Activated effector memory CD4-positive, alpha-beta T cell treated with Interleukin-2 at 50 U/mL for 16 hours (primary cell): Measurements from ENCODE around the gene PLCB4.

Experiments
- DNase-seq: peaks from one replicate; pipeline ENCODE4 v3.0.0-alpha.2; 2020

PLCB4 gene

DNA sequence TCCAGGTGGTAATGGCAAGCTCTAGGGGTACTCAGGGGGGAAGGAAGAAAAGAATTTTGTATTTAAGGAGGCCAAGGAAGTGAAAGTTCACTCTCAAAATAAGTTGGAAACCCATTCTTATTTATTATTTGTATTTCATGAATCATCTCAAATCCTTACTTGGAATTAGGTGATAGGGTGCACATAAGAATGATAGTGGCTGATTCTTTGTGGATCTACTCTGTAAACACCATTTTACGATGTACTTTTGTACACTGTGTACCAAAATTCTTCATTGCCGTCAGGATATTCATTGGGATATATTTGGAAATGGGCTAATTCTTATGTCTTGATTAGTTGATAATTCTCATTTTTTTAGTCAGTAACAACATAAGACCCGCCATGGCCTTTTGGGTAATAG, 266.0 kb downstream of the PLCB4 start:
- DNase-seq, result no peak

DNA sequence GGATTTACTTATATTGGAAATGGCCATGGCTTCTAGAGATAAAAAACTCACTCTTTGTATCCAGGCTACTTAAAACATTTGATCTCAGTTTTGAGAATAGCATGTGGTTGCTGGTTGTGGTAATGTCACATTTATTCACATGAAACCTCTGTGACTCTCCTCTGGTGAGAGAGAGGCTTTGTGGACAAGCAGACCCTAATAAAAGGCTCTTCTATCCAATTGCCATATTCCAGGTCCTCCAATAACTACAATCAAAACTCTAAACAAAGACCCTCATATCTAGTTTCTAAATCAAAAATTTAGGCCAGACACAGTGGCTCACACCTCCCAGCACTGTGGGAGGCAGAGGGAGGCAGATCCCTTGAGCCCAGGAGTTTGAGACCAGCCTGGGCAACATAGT, 269.2 kb downstream of the PLCB4 start:
- no peak for DNase-seq

DNA sequence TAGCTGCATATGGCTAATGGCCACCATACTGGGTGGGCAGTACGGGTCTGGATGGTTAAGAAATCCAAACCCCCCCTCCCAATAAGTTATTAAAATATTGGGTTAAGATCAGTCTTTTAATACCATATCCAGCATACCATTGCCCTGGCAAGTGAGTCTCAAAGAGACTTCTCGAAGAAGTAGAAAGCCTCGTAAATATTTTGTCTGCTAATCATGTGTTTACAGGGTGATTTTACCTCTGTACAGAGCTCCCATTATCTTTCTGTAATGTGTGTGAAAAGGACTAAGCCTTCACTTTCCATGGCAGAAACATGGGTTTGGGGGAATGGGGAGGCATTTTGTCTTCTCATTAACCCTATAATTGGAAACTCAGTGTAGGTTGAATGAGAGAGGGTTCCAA, 270.8 kb downstream of the PLCB4 start:
- no peak for DNase-seq

DNA sequence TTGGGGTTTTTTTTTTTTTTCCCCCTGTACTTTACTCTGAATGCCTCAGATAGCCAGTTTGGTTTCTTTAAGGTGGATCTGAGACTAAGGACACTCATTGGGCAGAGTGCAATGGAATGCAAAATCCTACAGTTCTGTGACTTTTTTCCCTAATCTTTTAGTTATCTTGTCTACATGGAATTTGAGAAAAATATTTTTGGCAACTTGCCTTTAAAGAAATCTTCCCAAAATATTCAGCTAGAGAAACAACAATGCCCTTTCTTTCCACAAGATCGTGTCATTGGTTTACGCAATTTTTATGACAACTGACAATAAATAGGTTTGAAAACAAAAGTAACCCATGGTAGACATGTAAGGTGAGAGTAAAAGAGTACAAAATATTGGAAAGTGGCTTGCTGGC, 273.8 kb downstream of the PLCB4 start:
- DNase-seq, result no peak

DNA sequence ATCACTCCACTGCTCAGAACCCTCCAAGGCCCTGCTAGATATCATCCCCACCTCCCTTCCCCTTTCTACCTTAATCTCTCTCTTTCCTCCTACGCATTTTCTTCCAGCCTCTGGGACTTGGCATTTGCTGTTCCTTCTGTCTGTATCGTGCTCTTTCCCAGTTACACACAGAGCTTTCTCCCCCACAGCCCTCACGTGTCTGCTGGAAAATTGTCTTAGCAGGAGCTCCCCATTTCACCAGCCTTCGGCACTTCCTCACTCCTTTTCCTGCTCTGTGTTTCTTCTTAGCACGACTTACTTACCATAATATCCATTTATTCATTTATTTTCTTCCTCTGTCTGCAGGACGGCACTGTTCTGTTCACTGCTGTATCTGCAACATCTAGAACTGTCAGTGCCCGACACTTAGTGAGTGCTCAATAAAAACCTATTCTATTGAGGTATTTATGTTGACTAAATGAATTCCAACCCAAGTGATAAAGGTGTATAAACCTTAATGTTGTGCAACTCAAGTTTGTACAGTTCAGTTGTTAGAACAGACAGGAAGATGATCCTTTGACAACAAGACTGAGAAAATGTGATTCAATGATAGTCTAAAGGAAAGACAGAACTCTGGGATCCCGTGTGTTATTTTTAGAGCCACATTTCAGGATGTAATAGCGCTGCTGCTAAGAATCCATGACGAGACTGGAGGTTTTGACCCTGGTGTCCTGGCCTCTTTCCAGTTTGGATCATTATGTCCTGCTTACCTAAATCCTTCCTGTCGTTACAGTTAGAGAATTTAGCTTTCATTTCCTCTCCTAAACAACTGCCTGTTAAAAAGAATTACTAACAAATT, 275.4 kb downstream of the PLCB4 start:
- no peak for DNase-seq

DNA sequence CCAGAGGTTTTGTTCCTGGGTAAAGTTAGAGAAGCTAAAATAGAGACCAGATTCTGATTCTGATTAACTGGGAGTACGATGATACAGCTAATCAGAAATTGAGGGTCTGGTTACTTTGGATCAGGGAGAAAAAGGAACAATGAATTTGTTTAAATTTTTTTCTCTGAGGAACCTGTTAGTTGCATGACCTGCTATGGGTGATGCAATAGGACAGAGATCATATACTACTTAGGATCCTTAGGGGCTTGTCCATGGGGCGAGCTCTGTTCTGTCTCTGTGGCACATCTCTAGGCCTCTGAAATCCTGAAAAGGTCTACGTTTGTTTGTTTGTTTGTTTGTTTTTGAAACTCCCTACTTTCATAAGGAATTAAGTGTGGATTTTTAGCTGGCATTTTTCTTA, 279.4 kb downstream of the PLCB4 start:
- no peak for DNase-seq

DNA sequence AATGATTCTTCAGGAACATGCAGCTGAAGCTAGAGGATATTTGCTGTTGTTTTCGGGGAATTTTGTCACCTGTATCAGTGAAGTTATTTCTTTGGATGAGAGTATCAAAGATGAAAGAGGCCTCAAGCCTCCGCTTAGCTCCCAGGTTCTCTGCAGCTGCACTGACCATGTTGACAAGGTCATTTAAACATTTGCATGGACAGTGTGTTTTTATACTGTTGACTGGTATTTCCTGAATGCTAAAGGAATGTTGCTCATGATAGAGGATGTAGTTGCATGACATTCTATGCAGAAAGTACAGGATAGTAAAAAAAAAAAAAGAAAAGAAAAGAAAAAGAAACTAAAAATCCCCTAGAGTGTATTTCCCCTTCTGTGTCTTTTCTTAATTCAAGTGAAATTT, 279.9 kb downstream of the PLCB4 start:
- DNase-seq, result no peak

DNA sequence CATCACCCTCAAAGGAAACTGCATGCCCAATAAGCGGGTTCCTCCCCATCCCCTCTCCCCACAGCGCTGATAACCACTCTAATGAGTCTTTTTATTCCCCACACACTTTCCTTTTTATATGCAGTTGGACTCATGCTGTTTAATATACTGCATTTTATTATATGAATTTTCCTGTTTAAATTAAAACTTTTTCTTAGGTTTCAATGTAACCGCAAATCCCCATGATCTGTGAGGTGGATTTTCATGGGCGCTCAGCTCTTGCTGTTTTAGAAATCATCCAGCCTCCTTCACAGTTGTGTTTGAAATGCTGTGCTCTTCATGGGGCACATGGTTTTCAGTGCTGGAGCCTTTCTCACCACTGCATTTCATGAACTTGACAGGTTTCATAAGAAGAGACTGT, 280.4 kb downstream of the PLCB4 start:
- DNase-seq, result no peak

DNA sequence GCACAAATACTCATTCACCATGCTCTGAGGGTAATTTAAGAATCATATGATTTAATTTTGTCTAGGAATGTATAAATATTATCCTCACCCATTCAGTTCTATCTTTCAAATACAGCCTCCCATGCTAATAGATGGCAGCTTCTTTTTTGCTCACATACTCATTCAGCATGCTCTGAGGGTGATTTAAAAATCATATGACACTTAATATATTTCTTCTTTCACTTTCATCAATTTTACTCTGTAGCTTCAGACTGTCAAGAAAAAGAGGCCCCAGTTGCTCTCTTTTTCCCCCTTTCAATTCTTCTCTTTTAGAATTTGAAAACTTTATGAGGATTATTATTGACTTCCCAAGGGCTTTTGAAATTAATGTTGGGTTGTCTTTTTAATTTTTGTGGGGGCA, 283.9 kb downstream of the PLCB4 start:
- no peak for DNase-seq

DNA sequence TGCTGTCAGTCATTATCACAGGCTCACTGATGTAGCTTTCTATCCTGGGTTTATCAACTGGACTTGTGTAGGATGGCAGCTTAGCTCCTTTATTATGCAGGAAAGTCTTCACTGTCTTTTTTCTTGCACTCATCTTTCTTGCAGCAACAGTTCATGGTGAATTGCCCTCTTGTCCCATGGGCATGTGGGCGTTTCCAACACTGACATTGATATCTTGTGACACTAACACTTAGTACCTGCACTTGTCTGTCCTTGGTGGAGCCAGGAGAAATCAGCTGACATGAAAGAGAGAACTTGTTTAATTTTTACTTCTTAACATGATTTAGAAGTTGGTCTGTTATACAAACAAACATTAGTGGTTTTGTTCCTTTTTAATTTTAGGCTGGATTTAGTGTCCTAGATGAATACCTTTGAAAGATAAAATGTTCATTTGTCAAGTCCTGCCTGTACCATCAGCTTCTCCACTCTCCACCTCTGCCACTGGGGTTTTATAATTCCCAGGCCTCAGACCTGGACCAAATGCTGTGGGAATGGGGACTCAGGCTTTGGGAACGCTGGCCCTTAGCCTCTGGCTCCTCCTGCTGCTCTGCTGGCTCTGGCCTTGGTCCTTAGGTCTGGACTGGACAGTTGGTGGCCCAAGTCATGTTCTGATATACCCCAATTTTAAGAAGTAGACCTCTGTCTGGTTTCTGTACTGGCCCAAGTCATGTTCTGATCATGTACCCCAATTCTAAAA, 284.5 kb downstream of the PLCB4 start:
- no peak for DNase-seq

DNA sequence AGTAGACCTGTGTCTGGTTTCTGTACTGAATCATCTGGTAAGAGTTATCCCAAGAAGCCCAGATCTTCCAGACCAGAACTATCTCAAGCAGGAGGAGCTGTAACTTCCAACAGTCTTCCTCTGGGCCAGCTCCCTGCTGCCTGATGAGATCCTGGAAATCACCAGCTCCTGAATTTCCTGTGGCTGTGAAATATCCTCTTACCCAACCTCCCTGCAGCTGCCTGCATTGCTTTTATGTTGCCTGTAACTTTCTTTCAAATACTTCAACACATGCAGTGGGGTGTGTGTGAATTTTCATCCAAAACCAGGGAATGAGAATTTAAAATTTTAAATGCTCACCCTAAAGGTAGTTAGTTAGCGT, 285.0 kb downstream of the PLCB4 start:
- DNase-seq, result no peak

DNA sequence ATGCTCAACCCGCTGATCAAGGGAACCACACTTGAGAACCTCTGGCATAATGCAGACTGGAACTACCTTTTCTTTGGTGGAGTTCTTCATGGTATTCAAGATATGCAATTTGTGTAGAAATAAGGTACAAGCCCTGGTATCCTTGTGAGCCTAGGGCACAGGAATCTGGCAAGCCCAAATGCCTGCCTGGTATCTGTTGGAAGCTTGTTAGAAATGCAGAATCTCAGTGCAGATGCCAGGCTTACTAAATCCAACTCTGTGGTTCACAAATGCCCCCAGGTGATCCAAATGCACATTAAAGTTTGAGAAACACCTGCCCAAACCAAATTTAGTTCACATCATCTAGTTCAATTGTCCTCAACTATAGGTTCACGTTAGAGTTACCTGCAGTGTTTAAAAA, 285.7 kb downstream of the PLCB4 start:
- no peak for DNase-seq

DNA sequence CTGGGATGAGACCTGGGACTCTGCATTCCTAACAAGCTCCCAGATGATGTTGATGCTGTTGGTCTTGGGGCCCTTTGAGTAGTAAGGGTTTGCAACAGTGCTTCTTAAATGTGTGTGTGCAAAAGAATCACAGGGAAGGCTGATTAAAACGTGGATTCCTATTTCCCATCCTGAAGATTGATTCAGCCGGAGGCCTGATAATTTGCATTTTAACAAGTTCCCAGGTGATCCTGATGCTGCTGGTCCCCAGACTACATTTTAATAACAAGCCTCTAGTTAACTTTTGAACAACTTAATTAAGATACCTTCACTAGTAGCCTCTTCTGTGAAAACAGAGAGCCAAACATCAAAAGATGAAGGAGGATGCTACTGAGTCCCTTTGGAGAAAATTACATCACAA, 289.1 kb downstream of the PLCB4 start:
- no peak for DNase-seq

DNA sequence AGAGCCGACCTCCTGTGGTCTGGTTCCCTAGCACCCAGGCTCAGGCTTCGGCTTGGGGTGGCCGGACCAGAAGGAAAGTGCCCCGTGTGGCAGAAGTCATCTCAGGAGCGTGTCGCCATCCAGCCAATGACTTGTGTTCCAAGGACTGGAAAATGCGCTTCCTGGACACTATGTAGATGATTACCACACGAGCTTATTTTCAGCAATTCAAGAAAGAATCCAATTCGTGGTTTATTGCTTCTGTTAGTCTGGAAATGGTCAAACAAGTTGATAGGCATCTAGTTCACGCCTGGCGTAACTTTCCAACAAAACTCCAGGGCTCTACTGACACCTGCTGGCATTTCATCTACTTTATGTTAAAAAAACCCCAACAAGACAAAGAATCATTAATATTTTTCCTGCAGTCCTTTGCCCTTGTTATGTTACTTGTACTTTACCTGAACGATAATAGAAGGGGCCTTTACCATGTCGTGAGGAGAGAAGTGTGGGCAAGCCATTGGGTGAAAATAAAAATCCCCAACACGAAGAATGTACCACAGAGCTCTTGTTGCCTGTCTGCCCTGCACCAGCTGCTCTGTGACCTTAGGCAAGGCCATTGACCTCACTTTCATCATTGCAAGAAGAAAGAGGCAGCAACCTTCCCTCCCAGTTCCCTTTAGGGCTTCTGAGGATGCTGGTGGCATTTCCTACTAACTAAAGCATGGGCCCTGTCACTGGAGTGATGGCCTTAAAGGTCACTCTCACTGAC, 290.8 kb downstream of the PLCB4 start:
- DNase-seq, result no peak

DNA sequence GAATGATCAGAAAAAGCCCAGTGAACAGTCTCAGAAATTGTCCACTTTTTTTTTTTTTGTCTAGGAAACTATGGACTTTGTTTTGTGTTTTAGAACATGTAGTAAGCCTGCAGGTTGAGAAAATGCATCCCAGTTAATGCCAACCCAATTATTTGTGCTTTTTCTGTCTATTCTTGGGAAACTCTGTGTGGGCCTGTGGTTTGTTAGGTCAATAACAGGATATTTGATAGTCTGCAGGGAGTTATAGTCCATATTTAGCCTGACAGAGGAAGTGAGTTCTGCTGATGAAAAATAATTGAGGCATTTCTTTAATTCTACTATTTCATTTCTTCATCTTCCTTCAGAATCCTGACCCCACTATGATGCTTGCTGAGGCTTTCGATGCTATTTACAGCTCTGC, 291.5 kb downstream of the PLCB4 start:
- DNase-seq, result no peak

DNA sequence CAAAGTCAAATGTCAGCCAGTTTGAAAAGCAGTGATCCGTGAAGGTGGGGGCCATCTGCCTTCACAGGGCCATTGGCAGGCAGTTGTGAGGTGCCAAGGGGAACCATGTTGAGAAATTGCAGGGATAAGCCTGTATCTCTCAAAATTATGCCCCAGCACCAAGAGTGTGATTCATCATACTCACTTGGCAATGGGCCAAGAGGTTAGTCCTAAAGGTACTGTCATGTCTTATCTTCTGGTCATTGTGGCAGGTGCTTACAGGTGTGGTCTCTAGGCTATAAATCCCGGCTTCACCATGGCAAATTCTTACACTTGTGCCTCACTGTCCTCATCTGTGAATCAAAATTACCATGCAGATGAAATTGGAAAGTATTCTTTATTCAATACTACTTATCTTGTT, 294.8 kb downstream of the PLCB4 start:
- DNase-seq, result no peak

DNA sequence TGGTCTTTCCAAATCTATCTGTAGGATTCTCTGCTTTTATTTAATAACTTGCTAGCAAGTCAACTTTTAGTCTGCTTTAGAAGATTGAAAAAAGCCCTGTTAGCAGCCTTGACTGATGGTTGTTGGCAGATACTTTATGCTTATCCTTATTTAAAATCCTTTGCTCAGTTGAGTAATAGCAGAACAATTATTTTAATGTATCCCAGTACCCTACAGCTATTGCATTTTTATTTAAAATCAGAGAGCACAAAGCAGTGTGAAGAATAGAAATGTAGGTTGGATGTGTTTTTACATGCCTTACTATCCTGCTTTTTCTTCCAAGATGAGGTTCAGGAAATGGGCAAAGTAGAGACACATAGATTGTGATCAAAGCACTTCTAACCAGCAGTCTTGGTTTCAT, 298.4 kb downstream of the PLCB4 start:
- DNase-seq, result no peak

DNA sequence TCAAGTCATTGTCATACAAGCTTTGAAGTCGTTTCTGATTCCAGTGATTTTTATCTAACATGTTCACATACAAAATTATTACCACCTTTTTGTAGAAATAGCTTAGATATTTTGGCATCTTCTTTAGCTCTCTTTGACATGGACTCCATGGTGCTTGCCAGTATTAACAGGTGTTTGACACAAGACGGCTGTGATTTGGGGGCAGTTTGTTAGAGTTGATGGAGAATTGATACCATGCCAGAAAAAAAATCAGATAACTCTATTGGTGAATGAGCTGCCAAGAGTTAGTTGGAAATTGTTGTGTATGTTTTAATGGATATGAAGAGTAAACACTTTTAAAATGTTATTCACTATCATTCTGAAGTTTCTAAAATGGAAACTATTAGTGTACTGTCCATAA, 298.9 kb downstream of the PLCB4 start:
- DNase-seq, result no peak

DNA sequence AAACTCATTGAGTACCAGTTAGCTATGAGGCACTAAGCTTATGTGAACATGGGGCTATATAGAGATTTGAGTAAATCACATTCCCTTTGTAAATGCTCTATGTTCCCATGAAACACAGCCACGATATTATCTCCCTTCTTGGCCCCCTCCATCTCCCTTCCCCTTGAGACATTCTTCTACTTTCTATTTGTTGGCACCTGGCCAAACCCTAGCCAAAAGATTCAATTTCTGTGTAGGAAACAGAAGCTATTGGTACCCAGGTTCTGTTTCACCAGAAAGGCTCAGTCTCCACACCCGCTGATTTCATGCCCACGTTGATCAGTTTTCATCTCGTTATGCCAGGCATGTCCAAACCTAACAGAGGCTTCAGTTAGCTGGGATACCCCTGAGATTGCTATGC, 300.0 kb downstream of the PLCB4 start:
- DNase-seq, result no peak

DNA sequence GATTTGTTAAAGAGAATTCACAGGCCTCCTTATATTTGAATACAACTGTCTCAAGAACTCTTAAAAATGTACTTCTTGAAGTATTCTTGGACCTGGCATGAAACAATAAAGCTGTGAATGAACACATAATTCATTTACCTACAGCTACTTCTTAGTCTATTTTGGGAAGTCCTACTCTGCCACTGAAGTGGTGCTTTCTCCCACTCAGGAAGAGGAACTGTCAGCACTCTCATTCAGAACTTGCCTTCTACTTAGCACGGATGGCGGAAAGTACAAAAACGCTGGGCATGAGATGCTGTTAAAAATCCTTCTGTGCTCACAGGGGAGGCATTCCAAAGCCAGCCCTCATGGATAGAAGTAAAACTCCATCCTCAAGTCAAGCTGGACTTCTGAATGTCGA, 300.7 kb downstream of the PLCB4 start:
- DNase-seq, result no peak

DNA sequence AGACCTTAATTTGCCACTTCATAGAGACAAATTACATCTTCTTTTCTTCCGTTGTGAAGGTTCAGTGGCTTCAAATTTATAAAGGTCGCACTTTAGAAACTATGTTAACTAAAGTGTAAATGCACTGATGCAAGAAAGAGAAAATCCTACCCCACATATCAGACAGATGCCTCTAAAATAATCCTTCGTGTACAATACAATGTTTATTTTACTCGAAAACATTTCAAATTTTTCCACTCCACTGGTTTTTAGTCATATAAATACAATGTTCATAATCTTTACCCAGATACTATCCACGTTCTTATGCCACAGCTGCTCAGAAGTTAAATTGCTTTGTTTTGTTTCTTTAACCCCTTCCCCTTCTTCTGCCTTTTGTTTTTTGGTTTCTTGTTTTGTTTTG, 305.2 kb downstream of the PLCB4 start:
- DNase-seq, result no peak

DNA sequence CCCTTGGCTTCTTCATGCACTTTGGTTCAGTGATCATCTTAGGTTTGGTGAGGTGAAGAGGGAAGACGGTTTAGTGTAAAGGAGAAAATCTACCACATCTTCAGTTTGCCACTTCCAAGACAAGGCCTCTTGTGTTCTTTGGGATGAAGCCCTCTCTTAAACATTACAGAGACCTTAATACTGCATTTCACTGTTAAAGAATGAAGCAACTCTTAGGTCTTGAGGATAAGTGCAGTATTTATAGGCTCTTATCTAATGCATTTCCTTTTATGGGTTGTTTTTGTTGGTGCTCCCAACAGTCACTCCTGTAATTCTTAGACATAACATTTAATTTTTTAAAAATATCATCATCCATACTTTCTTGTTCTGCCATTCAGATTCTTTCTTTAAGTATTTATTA, 305.6 kb downstream of the PLCB4 start:
- no peak for DNase-seq

DNA sequence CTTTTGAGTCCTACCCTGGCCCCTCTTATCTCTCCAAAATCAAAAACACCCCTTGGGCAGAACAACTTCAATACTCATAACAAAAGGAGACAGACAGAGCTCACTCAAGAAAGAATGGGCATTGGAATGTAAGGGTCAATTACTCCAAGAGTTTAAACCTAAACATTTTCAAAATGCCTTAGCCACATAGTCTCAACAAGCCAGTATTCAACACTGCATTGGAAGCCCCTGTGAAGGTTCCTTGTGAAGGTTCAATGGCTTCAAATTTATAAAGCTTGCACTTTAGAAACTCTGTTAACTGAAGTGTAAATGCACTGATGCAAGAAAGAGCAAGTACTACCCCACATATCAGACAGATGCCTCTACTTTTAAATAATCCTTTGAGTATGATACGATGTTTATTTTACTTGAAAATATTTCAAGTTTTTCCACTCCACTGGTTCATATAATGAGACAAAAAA, 306.4 kb downstream of the PLCB4 start:
- no peak for DNase-seq

DNA sequence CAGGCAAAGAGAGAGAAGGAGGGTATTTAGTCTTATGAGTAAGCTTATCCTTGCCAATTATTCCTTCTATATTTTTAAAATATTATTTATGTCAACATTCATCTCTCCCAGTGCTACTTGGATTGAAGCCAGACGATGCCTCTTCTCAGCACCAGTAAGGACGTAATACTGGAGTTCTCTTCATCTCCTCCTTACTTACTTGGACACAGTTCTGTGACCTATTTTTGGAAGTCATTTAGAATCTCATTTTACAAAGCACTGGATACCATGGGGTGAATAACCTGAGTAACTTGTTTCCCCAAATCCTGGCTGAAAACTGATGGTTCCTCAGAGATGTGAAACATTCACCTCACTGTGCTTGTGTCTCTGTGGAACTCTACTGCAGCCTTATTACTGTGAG, 308.1 kb downstream of the PLCB4 start:
- no peak for DNase-seq
